H1 (cell line): Measurements from ENCODE around the gene ISLR2. TPM values are rescaled to one million over a fixed set of nuclear protein-coding genes. Genes with fewer than 3 reads are reported as not detected.

ENCODE experiments used
- CTCF ChIA-PET: fragments of 300-600 bp; sonication (Branson Sonifier 250); formaldehyde crosslinking; loops from one replicate; lab custom pipeline; 2021; ENCODE audit not compliant: partially characterized antibody; lab: Charles Lee
- POLR2A ChIA-PET: fragments of 300-600 bp; sonication (Branson Sonifier 250); formaldehyde crosslinking; loops from one replicate; lab custom pipeline; 2021; ENCODE audit warnings: inconsistent platforms; ENCODE audit not compliant: partially characterized antibody; lab: Charles Lee
- DNase-seq, 2 experiments: peaks; one replicate each; pipeline versions ENCODE4 v3.0.0 to v3.0.0-alpha.2; 2010 to 2022; ENCODE audit warnings: low spot score in 2 of 2, low read depth in 1 of 2, mixed read lengths in 1 of 2
- FAIRE-seq: peaks from 2 replicates; lab custom pipeline; 2011; peaks lifted over from hg19 to GRCh38; lab: Jason Lieb, UNC
- H2AFZ ChIP-seq: 2 replicates; pipeline ENCODE4 v1.8.1; 2012; ENCODE audit warnings: low read length, inconsistent platforms
- H2AK5ac ChIP-seq: 2 replicates; pipeline ENCODE4 v1.6.1; 2013; ENCODE audit warnings: low read depth, low read length
- H2BK120ac ChIP-seq: replicated peaks from 2 replicates; pipeline ENCODE3; 2013; ENCODE audit warnings: low read depth, low read length, inconsistent platforms
- H2BK12ac ChIP-seq: 2 replicates; pipeline ENCODE4 v1.6.1; 2013; ENCODE audit warnings: low read depth, low read length
- H2BK15ac ChIP-seq: 2 replicates; pipeline ENCODE4 v1.6.1; 2013; ENCODE audit warnings: low read length
- H2BK20ac ChIP-seq: 2 replicates; pipeline ENCODE4 v1.6.1; 2013; ENCODE audit warnings: low read length
- H2BK5ac ChIP-seq: 2 replicates; pipeline ENCODE4 v1.6.1; 2013; ENCODE audit warnings: low read depth, low read length
- H3K14ac ChIP-seq: 2 replicates; pipeline ENCODE4 v1.6.1; 2013; ENCODE audit warnings: inconsistent platforms; ENCODE audit not compliant: insufficient read length
- H3K18ac ChIP-seq: 2 replicates; pipeline ENCODE4 v1.6.1; 2013; ENCODE audit warnings: low read length; ENCODE audit errors: extremely low read depth
- H3K23ac ChIP-seq: 2 replicates; pipeline ENCODE4 v1.6.1; 2013; ENCODE audit warnings: inconsistent platforms; ENCODE audit not compliant: insufficient read length
- H3K23me2 ChIP-seq: 2 replicates; pipeline ENCODE4 v1.6.1; 2013; ENCODE audit warnings: low read depth, low read length
- H3K27ac ChIP-seq: 2 replicates; pipeline ENCODE4 v1.6.1; 2011; ENCODE audit warnings: low read depth, low read length, inconsistent platforms
- H3K27me3 ChIP-seq, 4 experiments: replicated peaks in 1 of 4; 1 replicate in 1 of 4; 2 replicates in 3 of 4; pipeline versions ENCODE4 v1.6.1 to v1.8.1; 2011 to 2013; ENCODE audit warnings: low read length in 3 of 4, mild to moderate bottlenecking in 3 of 4, inconsistent platforms in 2 of 4, mixed read lengths in 2 of 4, moderate library complexity in 1 of 4; ENCODE audit not compliant: control insufficient read depth in 3 of 4, insufficient read depth in 3 of 4; ENCODE audit errors: extremely low read depth in 1 of 4
- H3K36me3 ChIP-seq, 4 experiments: 2 replicates each; pipeline versions ENCODE4 v1.6.1 to v1.8.1; 2011 to 2013; ENCODE audit warnings: mild to moderate bottlenecking in 4 of 4, low read length in 3 of 4, moderate library complexity in 2 of 4, control low read depth in 1 of 4, inconsistent platforms in 1 of 4; ENCODE audit not compliant: insufficient read depth in 4 of 4, control insufficient read depth in 2 of 4
- H3K4ac ChIP-seq: replicated peaks from 2 replicates; pipeline ENCODE3; 2013; ENCODE audit warnings: low read length, low read depth, mixed read lengths, inconsistent platforms; ENCODE audit not compliant: insufficient read length
- H3K4me1 ChIP-seq, 4 experiments: replicated peaks in 1 of 4; 1 replicate in 1 of 4; 2 replicates in 3 of 4; pipeline versions ENCODE4 v1.6.1 to v1.8.1; 2011 to 2013; ENCODE audit warnings: low read length in 3 of 4, inconsistent platforms in 2 of 4, mixed read lengths in 1 of 4; ENCODE audit not compliant: insufficient read depth in 4 of 4, control insufficient read depth in 3 of 4
- H3K4me2 ChIP-seq, 2 experiments: 2 replicates each; pipeline versions ENCODE4 v1.6.1 to v1.8.1; 2011 to 2013; ENCODE audit warnings: low read depth in 2 of 2, low read length in 2 of 2, control low read depth in 1 of 2, inconsistent platforms in 1 of 2, mild to moderate bottlenecking in 1 of 2; ENCODE audit not compliant: insufficient read depth in 1 of 2
- H3K4me3 ChIP-seq, 4 experiments: fragments of 200-600, 300-600 bp in 1 of 4; sonication (generic), shearing (Covaris generic), sonication (Bioruptor Twin) in 1 of 4; 2 replicates each; pipeline versions ENCODE4 v1.5.1 to v1.8.1; 2011 to 2016; ENCODE audit warnings: low read length in 4 of 4, low read depth in 3 of 4, control low read depth in 2 of 4, inconsistent platforms in 2 of 4, mild to moderate bottlenecking in 2 of 4, mixed read lengths in 1 of 4, moderate library complexity in 1 of 4; ENCODE audit not compliant: insufficient read depth in 2 of 4; ENCODE audit errors: extremely low read depth in 1 of 4
- H3K56ac ChIP-seq: replicated peaks from 2 replicates; pipeline ENCODE3; 2013; ENCODE audit warnings: low read depth, mild to moderate bottlenecking, mixed read lengths, low read length, inconsistent platforms; ENCODE audit not compliant: insufficient read length
- H3K79me1 ChIP-seq: 2 replicates; pipeline ENCODE4 v1.6.1; 2013; ENCODE audit warnings: low read depth, low read length, control low read depth
- H3K79me2 ChIP-seq, 2 experiments: 2 replicates each; pipeline versions ENCODE4 v1.6.1 to v1.8.1; 2012 to 2013; ENCODE audit warnings: low read length in 2 of 2, mild to moderate bottlenecking in 2 of 2, inconsistent platforms in 1 of 2; ENCODE audit not compliant: insufficient read depth in 2 of 2, control insufficient read depth in 1 of 2
- H3K9ac ChIP-seq, 4 experiments: replicated peaks in 1 of 4; 1 replicate in 1 of 4; 2 replicates in 3 of 4; pipeline versions ENCODE4 v1.6.1 to v1.8.1; 2011 to 2013; ENCODE audit warnings: low read depth in 3 of 4, low read length in 3 of 4, control low read depth in 2 of 4, mild to moderate bottlenecking in 2 of 4, moderate library complexity in 2 of 4, inconsistent platforms in 1 of 4; ENCODE audit errors: extremely low read depth in 1 of 4
- H3K9me3 ChIP-seq, 2 experiments: 2 replicates each; pipeline versions ENCODE4 v1.6.1 to v1.8.1; 2012 to 2013; ENCODE audit warnings: mild to moderate bottlenecking in 2 of 2, moderate library complexity in 2 of 2, control low read depth in 1 of 2, inconsistent platforms in 1 of 2, low read depth in 1 of 2, low read length in 1 of 2, mixed read lengths in 1 of 2; ENCODE audit not compliant: insufficient read depth in 2 of 2
- H4K20me1 ChIP-seq, 2 experiments: replicated peaks in 1 of 2; 2 replicates each; pipeline versions ENCODE3 to v1.8.1; 2011 to 2013; ENCODE audit warnings: inconsistent platforms in 2 of 2, low read length in 2 of 2, mild to moderate bottlenecking in 1 of 2; ENCODE audit not compliant: insufficient read depth in 2 of 2, control insufficient read depth in 1 of 2
- H4K5ac ChIP-seq: 2 replicates; pipeline ENCODE4 v1.6.1; 2013; ENCODE audit warnings: low read length, low read depth, mixed read lengths, inconsistent platforms; ENCODE audit not compliant: insufficient read length
- H4K8ac ChIP-seq: 2 replicates; pipeline ENCODE4 v1.8.0; 2013; ENCODE audit warnings: mild to moderate bottlenecking, moderate library complexity, low read length, inconsistent platforms; ENCODE audit not compliant: insufficient read depth; ENCODE audit errors: extremely low read depth
- H4K91ac ChIP-seq: replicated peaks from 2 replicates; pipeline ENCODE3; 2013; ENCODE audit warnings: low read length, mixed read lengths, inconsistent platforms; ENCODE audit not compliant: insufficient read length
- ASH2L ChIP-seq: fragments of 200-600, 300-600 bp; sonication (generic); IDR thresholded peaks from one replicate; pipeline ENCODE4 v1.7.1; 2017; ENCODE audit warnings: low read length
- BRCA1 ChIP-seq: IDR thresholded peaks from 2 replicates; pipeline ENCODE4 v1.6.1; 2012; ENCODE audit warnings: low read depth, low read length, improper control_type of control experiment
- CBX5 ChIP-seq: fragments of 300-800, 300-1000 bp; sonication (generic); IDR thresholded peaks from 2 replicates; pipeline ENCODE4 v1.7.1; 2016; ENCODE audit warnings: antibody characterized with exemption, low read length, low read depth
- CEBPB ChIP-seq: IDR thresholded peaks from 2 replicates; pipeline ENCODE4 v1.6.1; 2012; ENCODE audit warnings: low read depth, low read length
- CHD2 ChIP-seq: IDR thresholded peaks from 2 replicates; pipeline ENCODE4 v1.6.1; 2012; ENCODE audit warnings: low read length, improper control_type of control experiment
- CREB1 ChIP-seq: IDR thresholded peaks from 2 replicates; pipeline ENCODE4 v1.6.1; 2012; ENCODE audit warnings: inconsistent platforms
- EGR1 ChIP-seq: IDR thresholded peaks from 2 replicates; pipeline ENCODE4 v1.6.1; 2011; ENCODE audit warnings: low read depth, low read length, borderline replicate concordance
- EZH2 ChIP-seq: fragments of 200-600 bp; sonication (generic); IDR thresholded peaks from 2 replicates; pipeline ENCODE4 v1.7.1; 2012; ENCODE audit warnings: low read depth, mild to moderate bottlenecking, moderate library complexity, low read length, inconsistent platforms; ENCODE audit not compliant: severe bottlenecking
- POLR2AphosphoS5 ChIP-seq: IDR thresholded peaks from 2 replicates; pipeline ENCODE4 v1.6.1; 2011; ENCODE audit warnings: low read depth, low read length
- SIX5 ChIP-seq: IDR thresholded peaks from 2 replicates; pipeline ENCODE4 v1.6.1; 2011; ENCODE audit warnings: mild to moderate bottlenecking, low read depth, low read length
- SP2 ChIP-seq: IDR thresholded peaks from 2 replicates; pipeline ENCODE4 v1.6.1; 2012; ENCODE audit warnings: mild to moderate bottlenecking, low read length, inconsistent platforms
- SRF ChIP-seq: IDR thresholded peaks from 2 replicates; pipeline ENCODE4 v1.6.1; 2011; ENCODE audit warnings: mild to moderate bottlenecking, low read depth, low read length, moderate library complexity
- TBP ChIP-seq: IDR thresholded peaks from 2 replicates; pipeline ENCODE4 v1.6.1; 2011; ENCODE audit warnings: low read depth, low read length, improper control_type of control experiment
- WGBS, 2 experiments: shearing (Covaris generic) in 1 of 2; methylation state at CpG; one replicate each; pipeline versions ENCODE4 v1.1.6 to v1.1.7; 2013 to 2015; ENCODE audit warnings: low lambda C conversion rate in 2 of 2, mixed read lengths in 2 of 2, inconsistent platforms in 1 of 2, low coverage in 1 of 2, missing lambda C conversion rate in 1 of 2; ENCODE audit not compliant: insufficient replicate concordance in 2 of 2, insufficient coverage in 1 of 2, insufficient read length in 1 of 2; ENCODE audit errors: extremely low coverage in 1 of 2, missing lambda C conversion rate in 1 of 2; 5-methylcytosine and 5-hydroxymethylcytosine counted together
- polyA plus RNA-seq, 7 experiments: library from polyadenylated mRNA; depleted of rRNA in 3 of 7; stranded (reverse) in 5 of 7; unstranded in 2 of 7; fragments of >200 nt in 5 of 7; fragments of 200-250 nt in 2 of 7; gene quantifications; 1 replicate in 5 of 7; 2 replicates in 1 of 7; 4 replicates in 1 of 7; pipeline versions ENCODE4 v1.2.1 to v1.2.3, GENCODE V29; 2011 to 2013; ENCODE audit warnings: missing spikeins in 2 of 7, mixed read lengths in 2 of 7
- total RNA-seq: library from RNA; stranded (reverse); fragmentation: NEBNext Ultra II Directional; extraction: Animal tissue kit (Norgen Biotek cat#: 25700); gene quantifications from 2 replicates; pipeline ENCODE4 v1.2.1, GENCODE V29; 2021
- TF ChIP-seq, protein P1 (sequence below), 3 experiments: IDR thresholded peaks; 1 replicate in 2 of 3; 2 replicates in 1 of 3; pipeline versions ENCODE4 v1.5.1 to v1.6.1; 2011; ENCODE audit warnings: low read length in 3 of 3, mild to moderate bottlenecking in 3 of 3, inconsistent platforms in 2 of 3, low read depth in 1 of 3, moderate library complexity in 1 of 3; ENCODE audit not compliant: insufficient read depth in 1 of 3; ENCODE audit errors: control extremely low read depth in 1 of 3

Gene ISLR2
- total and polyA plus RNA-seq, 2 of the 8 experiments (the other 6 are each of a cell fraction or from before 2014, with no cell fraction given): 0.47 to 0.58 TPM

DNA sequence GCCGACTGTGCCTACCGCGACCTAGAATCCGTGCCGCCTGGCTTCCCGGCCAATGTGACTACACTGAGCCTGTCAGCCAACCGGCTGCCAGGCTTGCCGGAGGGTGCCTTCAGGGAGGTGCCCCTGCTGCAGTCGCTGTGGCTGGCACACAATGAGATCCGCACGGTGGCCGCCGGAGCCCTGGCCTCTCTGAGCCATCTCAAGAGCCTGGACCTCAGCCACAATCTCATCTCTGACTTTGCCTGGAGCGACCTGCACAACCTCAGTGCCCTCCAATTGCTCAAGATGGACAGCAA lies 44.5 kb downstream of the ISLR2 start:
- Histone ChIP-seq H3K9me3 (no peaks in the 10 kb centered on the region), H3K56ac (no peak overlapping the region), H3K36me3 (no peaks in the 10 kb centered on the region), H3K4me2 (no peak overlapping the region), H2BK12ac (peak overlapping the region; percentile 91; the same call in 1 of the 2 replicates), H2AFZ (no peak overlapping the region), H3K14ac (no peak overlapping the region), H2BK5ac (peak overlapping the region; percentile 16; the same call in 1 of the 2 replicates), H3K27me3 (no peaks in the 10 kb centered on the region; a peak in 3 of 7 replicates), H3K4me1 (peaks cover 0 to 20% (median 12%) of the 10 kb centered on the region in 4 experiments; a peak in 5 of 7 replicates), H3K23me2 (no peaks in the 10 kb centered on the region; the same call in 1 of the 2 replicates), H3K4ac (no peak overlapping the region), H2BK120ac (no peak overlapping the region), H2AK5ac (no peak overlapping the region), H3K79me1 (no peaks in the 10 kb centered on the region), H2BK15ac (peak overlapping the region; percentile 40; the same call in 1 of the 2 replicates), H3K79me2 (no peaks in the 10 kb centered on the region), H3K18ac (no peak overlapping the region), H3K23ac (no peak overlapping the region), H3K27ac (no peak overlapping the region), H2BK20ac (no peak overlapping the region), H4K20me1 (peaks cover 0 to 2% of the 10 kb centered on the region in 2 experiments), H3K9ac (no peak overlapping the region), H4K8ac (no peak overlapping the region; the same call in 1 of the 2 replicates), H4K91ac (no peak overlapping the region), H3K4me3 (no peak overlapping the region), H4K5ac (no peak overlapping the region)
- FAIRE-seq (no peak), DNase-seq (no peak)
- POLR2A ChIA-PET: interaction anchor here (1.0 to 1.9 kb wide), 8 partner anchors 10 to 67 kb away, joined by 3 to 7 read pairs (median 4); partner anchors contain the start of gene STRA6
- CTCF ChIA-PET: interaction anchor here (0.6 to 3.3 kb wide), 15 partner anchors 9 to 145 kb away, joined by 3 to 13 read pairs (median 5); partner anchors contain the start of gene STRA6
- 91% methylated on average over 8 of the region's 14 CpGs; no CpG with 5 or more reads in 1 of the 2 experiments for WGBS, 2 experiments
- TF ChIP-seq CBX5: no peak
- TF ChIP-seq SRF: no peak
- TF ChIP-seq TBP: no peak
- no peak for TF ChIP-seq SP2
- no peak for TF ChIP-seq EGR1
- TF ChIP-seq, protein P1, sequence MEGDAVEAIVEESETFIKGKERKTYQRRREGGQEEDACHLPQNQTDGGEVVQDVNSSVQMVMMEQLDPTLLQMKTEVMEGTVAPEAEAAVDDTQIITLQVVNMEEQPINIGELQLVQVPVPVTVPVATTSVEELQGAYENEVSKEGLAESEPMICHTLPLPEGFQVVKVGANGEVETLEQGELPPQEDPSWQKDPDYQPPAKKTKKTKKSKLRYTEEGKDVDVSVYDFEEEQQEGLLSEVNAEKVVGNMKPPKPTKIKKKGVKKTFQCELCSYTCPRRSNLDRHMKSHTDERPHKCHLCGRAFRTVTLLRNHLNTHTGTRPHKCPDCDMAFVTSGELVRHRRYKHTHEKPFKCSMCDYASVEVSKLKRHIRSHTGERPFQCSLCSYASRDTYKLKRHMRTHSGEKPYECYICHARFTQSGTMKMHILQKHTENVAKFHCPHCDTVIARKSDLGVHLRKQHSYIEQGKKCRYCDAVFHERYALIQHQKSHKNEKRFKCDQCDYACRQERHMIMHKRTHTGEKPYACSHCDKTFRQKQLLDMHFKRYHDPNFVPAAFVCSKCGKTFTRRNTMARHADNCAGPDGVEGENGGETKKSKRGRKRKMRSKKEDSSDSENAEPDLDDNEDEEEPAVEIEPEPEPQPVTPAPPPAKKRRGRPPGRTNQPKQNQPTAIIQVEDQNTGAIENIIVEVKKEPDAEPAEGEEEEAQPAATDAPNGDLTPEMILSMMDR (IDR thresholded peaks at IDR 0.05; ENCODE audit: control extremely low read depth in 1 of 3, insufficient read depth in 1 of 3, low read depth in 1 of 3, low read length in 3 of 3): no peak
- TF ChIP-seq ASH2L: no peak
- TF ChIP-seq POLR2AphosphoS5: no peak
- TF ChIP-seq CEBPB: no peak
- no peak for TF ChIP-seq SIX5
- no peak for TF ChIP-seq BRCA1
- no peak for TF ChIP-seq CREB1
- no peak for TF ChIP-seq EZH2
- no peak for TF ChIP-seq CHD2
